IPS-15b (cell line): ENCODE results near the gene JARID2.

ENCODE experiments used
- H3K27me3 ChIP-seq: one replicate; pipeline ENCODE4 v1.6.1; 2013; ENCODE audit warnings: low read length; ENCODE audit not compliant: control insufficient read depth, insufficient read depth
- H3K36me3 ChIP-seq: one replicate; pipeline ENCODE4 v1.6.1; 2013; ENCODE audit warnings: low read length; ENCODE audit not compliant: control insufficient read depth, insufficient read depth
- H3K4me1 ChIP-seq: one replicate; pipeline ENCODE4 v1.6.1; 2013; ENCODE audit warnings: mild to moderate bottlenecking, low read length; ENCODE audit not compliant: control insufficient read depth, insufficient read depth
- H3K4me3 ChIP-seq: one replicate; pipeline ENCODE4 v1.5.1; 2013; ENCODE audit warnings: low read depth, low read length
- H3K9ac ChIP-seq: one replicate; pipeline ENCODE4 v1.6.1; 2013; ENCODE audit warnings: low read depth, mild to moderate bottlenecking, low read length
- H3K9me3 ChIP-seq: one replicate; pipeline ENCODE4 v1.6.1; 2013; ENCODE audit warnings: mild to moderate bottlenecking, low read length; ENCODE audit not compliant: control insufficient read depth, insufficient read depth

JARID2 gene

GRCh38 chr6:15234068-15234758, 11.7 kb upstream of the JARID2 start:
- H3K36me3 ChIP-seq = no peaks in the 10 kb centered on the region
- H3K27me3 ChIP-seq = no peaks in the 10 kb centered on the region
- no peaks in the 10 kb centered on the region for H3K9me3 ChIP-seq
- H3K4me1 ChIP-seq = peaks cover under 1% of the 10 kb centered on the region
- no peak overlapping the region for H3K4me3 ChIP-seq
- H3K9ac ChIP-seq = no peak overlapping the region

DNA sequence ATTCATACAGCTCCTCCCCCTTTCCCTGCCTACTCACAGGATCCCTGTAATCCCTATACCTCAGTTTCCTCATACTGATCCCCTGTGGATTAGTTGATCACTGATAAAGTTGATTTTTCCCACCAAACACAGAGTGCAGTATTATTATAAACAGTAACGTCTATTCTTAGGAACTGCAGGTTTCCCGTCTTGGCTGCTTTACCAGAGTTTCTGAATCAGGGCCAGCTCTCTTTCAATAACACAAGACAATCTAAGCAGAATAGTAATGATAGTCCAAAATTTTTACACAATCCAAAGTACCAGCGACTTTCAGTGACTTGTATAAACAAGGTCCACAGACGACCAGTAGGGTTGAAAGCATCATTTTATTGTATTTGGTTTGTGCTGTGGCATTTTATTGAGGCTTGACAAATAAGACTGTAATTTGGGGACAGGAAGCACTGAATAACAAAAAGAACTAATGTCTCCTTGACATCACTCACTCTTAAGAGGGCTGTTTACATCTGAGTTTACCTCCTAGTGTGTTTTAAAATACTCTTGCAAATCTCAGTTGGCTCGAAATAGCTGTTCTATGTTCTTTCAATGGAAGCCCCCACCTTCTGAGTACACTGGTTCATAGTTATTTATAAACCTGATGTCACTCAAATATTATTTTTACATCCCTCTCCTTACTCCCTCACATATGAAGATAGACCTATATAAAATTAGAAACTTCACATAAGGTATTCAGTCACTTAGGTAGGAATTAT, 6.1 kb upstream of the JARID2 start:
- peaks cover 22% of the 10 kb centered on the region for H3K4me1 ChIP-seq
- no peaks in the 10 kb centered on the region for H3K27me3 ChIP-seq
- H3K36me3 ChIP-seq = no peaks in the 10 kb centered on the region
- H3K9ac ChIP-seq = no peak overlapping the region
- H3K9me3 ChIP-seq = no peaks in the 10 kb centered on the region
- no peak overlapping the region for H3K4me3 ChIP-seq

DNA sequence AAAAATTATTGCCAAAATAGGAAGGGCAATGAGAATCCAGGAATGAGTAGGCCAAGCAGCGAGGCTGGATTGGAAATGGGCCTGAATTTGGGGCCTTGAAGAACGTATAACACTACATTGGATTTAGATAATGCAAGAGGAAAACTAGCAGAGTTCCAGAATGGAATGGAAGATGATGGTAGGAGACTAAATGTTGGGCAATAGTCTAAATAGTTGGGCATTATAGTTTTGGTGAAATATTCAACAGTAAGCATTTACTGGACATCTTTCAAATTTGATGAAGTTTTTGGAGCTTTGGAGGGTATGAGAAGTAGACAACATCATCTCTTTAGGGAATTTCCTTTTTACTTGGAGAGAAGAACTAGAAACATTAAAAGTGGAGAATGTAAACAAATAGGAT, 3.4 kb upstream of the JARID2 start:
- Histone ChIP-seq H3K9me3 (no peaks in the 10 kb centered on the region), H3K4me3 (peak overlapping the region; percentile 82), H3K9ac (no peak overlapping the region), H3K4me1 (peaks cover 22% of the 10 kb centered on the region), H3K27me3 (no peaks in the 10 kb centered on the region), H3K36me3 (no peaks in the 10 kb centered on the region)

DNA sequence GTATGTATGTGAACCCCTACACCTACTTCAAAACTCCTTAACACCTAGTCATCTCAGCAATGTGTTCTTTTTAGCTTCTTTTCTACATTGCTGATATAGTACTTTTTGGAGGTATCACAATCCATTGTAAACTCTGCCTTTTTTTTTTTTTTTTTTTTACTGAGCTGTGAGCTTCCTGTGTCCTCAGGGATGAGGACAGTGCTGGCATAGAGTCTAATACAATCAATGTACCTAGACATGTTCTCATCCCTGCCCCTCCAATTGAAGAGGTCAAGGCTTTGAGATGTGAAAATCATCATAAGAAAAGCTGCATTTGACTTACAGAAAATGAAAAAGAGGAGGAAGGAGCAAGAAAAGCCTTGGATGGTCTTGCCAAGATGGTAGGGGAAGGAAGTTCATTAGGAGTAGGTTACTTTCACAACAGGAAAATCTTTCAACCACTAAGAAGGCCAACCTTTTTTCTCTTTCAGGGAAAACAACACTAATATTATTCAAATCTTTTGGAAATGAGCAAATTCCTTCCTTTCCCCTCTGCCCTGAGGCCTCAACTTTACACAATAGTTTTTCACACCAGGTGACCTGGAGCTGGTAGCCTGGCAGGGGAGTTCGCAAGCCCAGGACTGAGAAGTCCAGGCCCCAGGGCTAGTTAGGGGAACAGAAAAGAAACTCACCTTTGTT, 2.8 kb upstream of the JARID2 start:
- Histone ChIP-seq H3K9me3 (no peaks in the 10 kb centered on the region), H3K36me3 (peaks cover 3% of the 10 kb centered on the region), H3K4me3 (peak overlapping the region; percentile 82), H3K9ac (peak overlapping the region; percentile 55), H3K4me1 (peaks cover 22% of the 10 kb centered on the region), H3K27me3 (no peaks in the 10 kb centered on the region)

DNA sequence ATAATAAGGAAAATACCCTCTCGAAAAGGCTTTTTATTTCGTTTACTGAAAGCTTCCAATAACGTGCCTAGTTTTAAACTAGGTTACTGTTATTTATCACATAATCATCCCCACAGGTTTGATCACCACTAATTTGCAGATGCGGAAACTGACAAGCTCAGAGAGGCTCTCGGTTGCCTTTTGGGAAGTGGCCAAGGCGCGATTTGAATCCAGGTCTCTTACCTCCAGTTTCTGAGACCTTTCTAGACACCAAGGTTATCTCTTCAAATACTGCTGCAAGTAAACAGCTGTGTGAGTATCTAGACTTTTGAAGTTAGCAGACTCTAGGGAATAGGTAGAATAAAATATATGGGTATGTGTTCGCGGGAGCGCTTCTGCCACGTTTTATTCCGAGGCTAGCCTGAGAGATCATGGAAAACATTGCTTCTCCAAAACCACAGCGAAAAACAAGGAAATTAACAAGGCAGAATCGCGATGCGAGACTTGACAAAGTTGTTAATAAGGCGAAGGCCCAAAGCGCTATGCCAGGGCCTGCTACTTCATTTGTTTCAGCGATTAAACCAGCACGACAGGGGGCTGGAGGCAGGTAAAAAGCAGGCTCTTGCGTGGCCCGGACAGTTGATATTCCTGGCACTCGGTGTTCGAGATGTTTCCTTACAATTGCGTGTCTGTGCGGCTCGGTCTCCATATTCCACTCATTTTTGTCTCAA, 1.8 kb upstream of the JARID2 start:
- Histone ChIP-seq H3K36me3 (peaks cover 6% of the 10 kb centered on the region), H3K9me3 (no peaks in the 10 kb centered on the region), H3K4me3 (peak overlapping the region; percentile 82), H3K27me3 (no peaks in the 10 kb centered on the region), H3K9ac (peak overlapping the region; percentile 55), H3K4me1 (peaks cover 22% of the 10 kb centered on the region)

GRCh38 chr6:15244620-15245360, 1.1 kb upstream of the JARID2 start:
- peak overlapping the region; percentile 55 for H3K9ac ChIP-seq
- H3K4me1 ChIP-seq = peaks cover 17% of the 10 kb centered on the region
- peaks cover 7% of the 10 kb centered on the region for H3K36me3 ChIP-seq
- no peaks in the 10 kb centered on the region for H3K9me3 ChIP-seq
- no peaks in the 10 kb centered on the region for H3K27me3 ChIP-seq
- H3K4me3 ChIP-seq = peak overlapping the region; percentile 82

- H3K4me3 ChIP-seq = peak overlapping the region; percentile 77
- peak overlapping the region; percentile 78 for H3K9ac ChIP-seq
- H3K9me3 ChIP-seq = no peaks in the 10 kb centered on the region
Observed at GRCh38 chr6:15246217-15246665, 372 bp downstream of the JARID2 start.

DNA sequence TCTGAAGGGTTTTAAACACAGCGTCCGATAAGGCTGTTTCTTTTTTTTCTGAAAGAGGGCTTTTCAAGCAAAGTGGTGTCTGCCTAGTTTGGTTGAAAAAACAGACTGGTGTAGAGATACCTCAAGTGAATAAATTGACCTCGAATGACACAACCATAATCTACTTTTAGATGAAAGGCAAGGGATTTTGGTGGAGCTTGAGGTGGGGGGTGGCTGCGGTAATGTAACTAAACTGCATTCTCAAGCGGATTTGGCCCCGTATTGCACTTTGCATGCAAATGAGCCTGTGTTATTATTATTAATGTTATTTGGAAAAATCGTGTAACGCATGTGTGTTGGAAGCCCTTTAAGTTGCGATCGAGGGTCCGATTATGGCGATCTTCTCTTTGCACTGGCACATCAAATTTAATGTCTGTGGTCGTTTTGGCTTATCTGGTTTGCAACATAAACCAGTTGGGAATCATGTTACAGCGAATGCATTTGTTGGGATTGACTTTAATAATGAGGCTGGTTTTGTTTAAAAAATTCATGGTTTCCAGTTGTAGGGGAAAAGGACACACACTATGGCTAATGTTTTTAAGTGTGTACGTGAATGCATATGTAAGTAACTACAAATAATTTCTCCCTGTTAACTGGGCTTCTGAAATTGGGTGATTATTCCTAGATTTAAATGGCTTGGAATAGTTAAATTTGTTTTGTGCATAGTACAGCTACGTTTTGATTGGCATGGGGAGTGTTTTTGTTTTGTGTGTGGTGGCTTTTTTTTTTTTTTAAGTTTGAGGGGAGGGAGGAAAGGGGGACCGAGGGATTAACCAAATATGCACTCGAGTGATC, 1.0 kb downstream of the JARID2 start:
- H3K36me3 ChIP-seq = peaks cover 10% of the 10 kb centered on the region
- peak overlapping the region; percentile 77 for H3K4me3 ChIP-seq
- no peaks in the 10 kb centered on the region for H3K27me3 ChIP-seq
- H3K9me3 ChIP-seq = no peaks in the 10 kb centered on the region
- H3K4me1 ChIP-seq = peaks cover 16% of the 10 kb centered on the region
- H3K9ac ChIP-seq = peak overlapping the region; percentile 78

More at GRCh38 chr6:15246217-15246665, 372 bp downstream of the JARID2 start:
- Histone ChIP-seq H3K36me3 (peaks cover 8% of the 10 kb centered on the region), H3K27me3 (no peaks in the 10 kb centered on the region), H3K4me1 (peaks cover 18% of the 10 kb centered on the region)

- Histone ChIP-seq H3K4me1 (peaks cover 18% of the 10 kb centered on the region), H3K9me3 (no peaks in the 10 kb centered on the region), H3K4me3 (peak overlapping the region; percentile 77), H3K36me3 (peaks cover 10% of the 10 kb centered on the region), H3K27me3 (no peaks in the 10 kb centered on the region), H3K9ac (peak overlapping the region; percentile 78)
Observed at GRCh38 chr6:15247500-15248450, 1.9 kb downstream of the JARID2 start.
